C4-2B (cell line): ENCODE measurements around the gene POU3F3.

Experiments used
- H3K27ac ChIP-seq: fragments of 450-650 bp; 2 replicates; pipeline ENCODE4 v1.5.1; 2017
- ZFX ChIP-seq: fragments of 450-650 bp; IDR thresholded peaks from 2 replicates; pipeline ENCODE4 v1.6.1; 2017
- TF ChIP-seq, protein P1 (sequence below): fragments of 450-650 bp; conservative IDR thresholded peaks from 2 replicates; pipeline ENCODE4 v1.5.1; 2017; ENCODE audit warnings: mild to moderate bottlenecking

Gene POU3F3

DNA sequence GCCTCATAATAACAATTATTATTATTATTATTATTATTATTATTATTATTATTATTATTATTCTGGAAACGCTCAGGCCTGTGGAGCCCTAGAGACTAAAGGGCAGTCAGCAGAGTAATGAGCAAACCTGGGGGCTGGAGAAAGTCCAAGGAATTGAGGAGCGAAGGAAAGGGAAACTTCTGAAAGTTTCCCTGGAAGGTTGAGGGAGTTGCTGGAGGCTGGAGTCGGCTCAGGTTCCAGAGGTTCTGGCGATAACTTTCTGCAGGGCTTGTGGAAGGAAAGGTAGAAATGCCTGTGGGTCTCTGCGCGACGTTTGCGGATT, 9.2 kb downstream of the POU3F3 start:
- TF ChIP-seq, protein P1, sequence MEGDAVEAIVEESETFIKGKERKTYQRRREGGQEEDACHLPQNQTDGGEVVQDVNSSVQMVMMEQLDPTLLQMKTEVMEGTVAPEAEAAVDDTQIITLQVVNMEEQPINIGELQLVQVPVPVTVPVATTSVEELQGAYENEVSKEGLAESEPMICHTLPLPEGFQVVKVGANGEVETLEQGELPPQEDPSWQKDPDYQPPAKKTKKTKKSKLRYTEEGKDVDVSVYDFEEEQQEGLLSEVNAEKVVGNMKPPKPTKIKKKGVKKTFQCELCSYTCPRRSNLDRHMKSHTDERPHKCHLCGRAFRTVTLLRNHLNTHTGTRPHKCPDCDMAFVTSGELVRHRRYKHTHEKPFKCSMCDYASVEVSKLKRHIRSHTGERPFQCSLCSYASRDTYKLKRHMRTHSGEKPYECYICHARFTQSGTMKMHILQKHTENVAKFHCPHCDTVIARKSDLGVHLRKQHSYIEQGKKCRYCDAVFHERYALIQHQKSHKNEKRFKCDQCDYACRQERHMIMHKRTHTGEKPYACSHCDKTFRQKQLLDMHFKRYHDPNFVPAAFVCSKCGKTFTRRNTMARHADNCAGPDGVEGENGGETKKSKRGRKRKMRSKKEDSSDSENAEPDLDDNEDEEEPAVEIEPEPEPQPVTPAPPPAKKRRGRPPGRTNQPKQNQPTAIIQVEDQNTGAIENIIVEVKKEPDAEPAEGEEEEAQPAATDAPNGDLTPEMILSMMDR, result no peak
- TF ChIP-seq ZFX, result no peak
- H3K27ac ChIP-seq, result no peak overlapping the region

DNA sequence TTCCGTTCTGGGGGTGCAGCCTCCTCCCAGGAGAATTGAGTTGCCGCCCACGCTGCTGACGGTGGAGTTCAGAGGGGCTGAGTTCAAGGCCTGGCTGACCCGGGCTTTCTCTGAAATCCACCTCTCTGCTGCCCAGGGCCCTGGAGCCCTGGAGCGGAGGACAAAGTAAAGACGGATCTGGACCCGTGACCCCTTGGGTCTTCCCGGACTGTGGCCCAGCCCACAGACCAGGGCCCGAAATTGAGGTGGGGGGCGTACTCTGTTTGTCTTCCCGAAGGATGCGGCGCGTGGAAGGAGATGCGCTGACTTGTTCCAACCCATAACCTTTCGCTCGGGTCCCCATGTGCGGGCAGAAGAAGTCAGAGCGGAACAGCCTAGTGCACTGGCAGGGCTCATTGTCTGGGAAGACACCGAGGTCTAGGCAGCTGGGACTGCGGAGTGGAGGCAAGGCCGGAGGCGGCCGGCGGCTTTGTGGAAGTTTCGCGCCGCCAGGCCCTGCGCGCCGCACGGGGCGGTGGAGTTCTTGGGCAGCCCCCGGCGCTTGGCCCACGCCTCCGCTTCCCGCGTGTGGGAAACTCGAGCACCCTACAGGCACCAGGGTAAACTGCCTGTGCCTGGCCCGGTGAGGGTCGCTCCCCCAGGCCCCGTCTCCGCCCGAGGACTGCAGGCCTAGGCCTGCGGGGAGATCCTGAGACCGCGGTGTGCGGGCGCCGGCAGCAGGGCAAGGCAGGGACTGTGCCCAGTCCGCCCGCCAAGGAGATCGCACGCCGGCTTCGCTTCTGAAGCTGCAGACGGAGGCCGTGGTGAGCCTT, 9.8 kb downstream of the POU3F3 start:
- TF ChIP-seq, protein P1, result no peak
- no peak for TF ChIP-seq ZFX
- H3K27ac ChIP-seq, result no peak overlapping the region

DNA sequence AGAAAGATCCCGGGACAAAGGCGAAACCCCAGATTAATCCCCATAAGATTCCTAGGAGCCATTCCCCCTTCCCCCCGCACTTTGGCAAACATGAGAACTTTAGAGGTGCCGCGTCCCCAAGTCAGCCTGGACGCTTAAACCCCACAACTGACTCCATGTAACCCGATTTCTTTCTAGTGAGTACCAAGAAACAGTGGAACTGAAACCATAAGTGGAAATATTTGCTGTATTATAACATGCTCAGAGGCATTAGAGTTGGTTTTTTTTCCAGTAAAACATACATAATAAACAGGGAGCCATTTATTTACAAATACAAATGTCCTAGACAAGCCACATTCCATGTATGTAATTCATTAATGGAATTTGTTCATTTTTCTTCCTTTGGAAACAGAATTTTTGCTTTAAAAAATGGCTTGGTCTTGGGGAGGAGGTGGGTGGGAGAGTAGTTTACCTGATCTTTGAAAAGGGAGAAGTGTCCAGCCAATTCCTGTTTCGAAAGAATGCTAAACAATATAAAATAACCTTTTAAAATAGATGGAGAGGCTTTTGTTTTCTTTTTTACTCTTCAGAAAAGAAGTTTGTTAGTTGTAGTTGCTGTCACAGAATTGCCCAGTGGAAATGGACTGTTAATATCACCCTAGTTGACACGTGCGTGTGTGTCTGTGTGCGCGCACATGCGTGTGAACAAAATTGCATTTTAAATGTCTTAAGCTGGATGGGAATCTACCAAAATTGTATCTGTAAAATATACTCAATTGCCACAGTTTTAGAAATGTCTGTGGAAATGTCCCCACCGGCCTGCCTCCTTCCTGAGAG, 10.6 kb downstream of the POU3F3 start:
- no peak overlapping the region for H3K27ac ChIP-seq
- TF ChIP-seq ZFX, result no peak
- TF ChIP-seq, protein P1, result no peak

DNA sequence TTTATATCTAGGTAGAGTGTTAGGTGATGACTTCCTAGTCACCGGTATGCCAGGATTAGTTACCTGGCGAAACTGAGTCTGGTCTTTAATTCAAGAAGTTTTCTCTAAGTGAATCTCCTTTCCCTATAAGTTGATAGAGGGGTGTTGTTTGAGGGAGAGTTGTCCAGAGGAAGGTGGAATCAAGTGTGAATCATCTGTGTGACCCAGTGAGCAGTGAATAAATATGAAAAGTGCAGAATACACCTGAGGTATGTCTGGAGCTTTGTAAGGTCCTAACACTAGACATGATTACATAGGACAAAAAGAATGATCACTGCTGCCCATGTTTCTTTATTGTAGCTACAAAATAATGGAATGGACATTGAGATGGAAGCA, 11.2 kb downstream of the POU3F3 start:
- H3K27ac ChIP-seq, result no peak overlapping the region
- TF ChIP-seq, protein P1, result no peak
- TF ChIP-seq ZFX, result no peak

DNA sequence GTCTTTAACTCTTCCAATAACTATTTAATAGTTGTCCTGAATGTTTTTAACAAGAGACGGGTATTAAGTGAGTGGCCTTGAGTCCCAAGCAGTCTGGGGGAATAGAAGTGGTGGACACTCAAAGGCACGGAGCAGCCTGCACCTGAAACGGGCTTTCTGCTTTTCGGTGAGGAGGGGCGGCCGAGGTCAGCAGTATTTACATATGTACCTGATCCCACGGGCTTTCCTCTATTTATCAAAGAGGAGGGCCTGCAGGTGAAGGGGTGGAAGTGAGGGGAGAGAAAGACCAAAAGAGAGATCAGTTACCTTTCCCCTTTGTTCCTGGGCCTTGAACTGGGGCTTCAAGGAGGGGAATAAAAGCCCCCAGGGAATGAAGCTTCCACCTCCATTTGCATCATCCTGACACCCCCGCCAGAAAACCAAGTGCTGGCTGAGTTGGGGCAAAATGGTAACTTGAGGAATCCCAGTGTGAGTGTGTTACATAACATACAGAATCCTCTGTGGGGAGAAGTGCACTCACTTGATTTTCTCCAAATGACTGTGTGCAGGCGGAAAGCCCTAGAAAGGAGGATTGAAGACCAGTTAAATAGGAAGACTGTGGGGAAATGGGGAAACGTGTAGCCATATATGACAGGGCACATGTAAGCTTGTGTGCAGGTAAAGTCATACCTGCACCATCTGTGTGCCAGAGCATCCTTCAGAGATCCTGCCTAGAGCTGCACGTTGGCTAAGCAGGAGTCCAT, 12.4 kb downstream of the POU3F3 start:
- TF ChIP-seq, protein P1, result no peak
- no peak for TF ChIP-seq ZFX
- no peak overlapping the region for H3K27ac ChIP-seq

DNA sequence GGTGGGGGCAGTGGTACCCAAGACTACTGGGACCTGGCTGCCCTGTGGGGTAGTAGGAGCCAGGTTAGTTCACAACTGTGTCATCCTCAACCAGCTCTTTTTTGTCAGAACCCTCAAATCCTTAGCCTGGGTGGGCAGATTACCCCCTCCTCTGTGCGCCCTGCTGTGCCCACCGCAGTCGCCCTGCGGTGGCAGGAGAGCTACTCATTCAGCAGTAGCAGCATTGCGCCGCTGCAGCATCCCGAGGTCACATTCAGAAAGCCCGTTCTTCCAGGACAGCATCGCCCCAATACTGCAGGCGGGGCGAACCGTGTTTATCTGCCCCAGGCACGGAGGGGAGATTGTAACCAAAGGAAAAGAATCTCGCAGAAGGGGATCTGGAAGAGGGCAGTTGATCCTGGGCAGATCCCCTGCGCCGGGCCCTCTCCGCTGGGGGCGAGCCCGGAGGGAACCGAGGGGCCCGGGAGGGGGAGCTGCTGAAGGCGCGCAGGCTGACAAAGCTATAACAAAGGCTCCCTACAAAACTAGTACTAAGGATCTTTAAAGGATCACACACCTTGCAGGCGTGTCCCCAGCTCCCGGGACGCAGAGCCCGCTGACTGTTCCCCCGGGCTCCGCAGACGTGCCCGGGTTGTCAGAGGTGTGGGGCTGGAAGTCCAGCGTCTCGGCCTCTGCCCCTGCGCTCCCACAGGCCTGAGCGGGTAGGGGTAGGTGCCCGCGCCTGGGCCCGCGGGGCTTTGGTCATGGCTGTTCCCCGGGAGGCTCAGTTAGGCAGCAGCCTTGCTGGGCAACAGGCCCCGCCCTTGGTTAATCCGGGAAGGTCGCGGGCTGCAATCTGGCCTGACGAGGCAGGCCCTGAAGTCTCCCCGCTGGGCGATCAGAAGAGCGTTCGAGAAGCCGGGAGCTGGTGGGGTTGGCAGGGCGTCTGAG, 13.2 kb downstream of the POU3F3 start:
- no peak for TF ChIP-seq ZFX
- TF ChIP-seq, protein P1, result no peak
- no peak overlapping the region for H3K27ac ChIP-seq
